ENCODE measurements around the gene RAPGEF3. TPM values are rescaled to one million over a fixed set of nuclear protein-coding genes. Genes with fewer than 3 reads are reported as not detected.

The RAPGEF3 gene
- total and polyA plus RNA-seq, 4 donors = 3.1 to 149 (median 89.0) TPM

GRCh38 chr12:47744778-47745436 is 13.8 kb downstream of the RAPGEF3 start:
- Histone ChIP-seq H3K4me3 (ENCODE audit: low read length in 2 of 2) (no peak overlapping the region), H3K36me3 (ENCODE audit: control insufficient read depth in 1 of 2, insufficient read depth in 2 of 2, low read length in 1 of 2) (no peaks in the 10 kb centered on the region), H3K27ac (ENCODE audit: low read depth in 1 of 2, low read length in 2 of 2) (no peak overlapping the region), H3K4me1 (ENCODE audit: control insufficient read depth in 1 of 2, insufficient read depth in 2 of 2, low read length in 2 of 2) (no peaks in the 10 kb centered on the region), H3K9me3 (ENCODE audit: control insufficient read depth, low read length) (no peaks in the 10 kb centered on the region), H3K27me3 (ENCODE audit: control insufficient read depth in 1 of 2, insufficient read depth in 2 of 2, low read length in 1 of 2) (no peaks in the 10 kb centered on the region)
- DNase-seq (no peak), ATAC-seq (ENCODE audit: low FRiP score) (no peak)
- WGBS, 2 donors = 82 to 88% methylated on average over 8 of the region's 8 CpGs
- intact Hi-C loops (cut with DNase I) = no loop called here

DNA sequence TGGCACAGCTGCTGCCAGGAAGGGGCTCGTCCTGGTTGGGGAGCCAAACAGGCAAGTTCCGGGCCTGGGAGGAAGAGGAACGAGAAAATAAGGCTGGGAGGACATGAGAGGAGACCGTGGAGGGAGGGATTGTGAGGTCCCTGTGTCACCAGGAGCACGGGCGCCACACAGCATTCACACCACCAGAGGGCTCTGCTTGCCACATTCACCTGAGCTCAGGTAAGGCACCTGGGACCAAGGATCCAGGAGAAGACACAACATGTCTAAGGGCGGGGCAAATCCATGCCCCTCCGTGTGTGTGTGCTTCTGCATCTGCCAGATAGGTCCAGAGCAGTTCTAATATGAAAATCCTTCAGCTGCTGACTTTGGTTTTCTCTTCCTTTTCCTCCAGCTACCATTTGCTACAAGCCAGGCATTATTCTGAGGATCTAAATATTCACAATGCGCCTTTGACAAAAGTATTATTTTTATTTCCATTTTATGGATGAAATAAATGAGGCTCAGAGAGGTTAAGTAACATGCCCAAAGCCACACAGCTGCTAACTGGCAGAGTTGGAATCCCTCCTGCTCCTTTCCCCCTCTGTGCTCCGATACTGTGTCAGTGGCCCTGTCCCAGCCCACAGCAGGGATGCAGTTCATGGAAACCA is 14.6 kb downstream of the RAPGEF3 start:
- Histone ChIP-seq H3K4me1 (ENCODE audit: control insufficient read depth in 1 of 2, insufficient read depth in 2 of 2, low read length in 2 of 2) (no peaks in the 10 kb centered on the region), H3K36me3 (ENCODE audit: control insufficient read depth in 1 of 2, insufficient read depth in 2 of 2, low read length in 1 of 2) (no peaks in the 10 kb centered on the region), H3K9me3 (ENCODE audit: control insufficient read depth, low read length) (no peaks in the 10 kb centered on the region), H3K4me3 (ENCODE audit: low read length in 2 of 2) (no peak overlapping the region), H3K27ac (ENCODE audit: low read depth in 1 of 2, low read length in 2 of 2) (no peak overlapping the region), H3K27me3 (ENCODE audit: control insufficient read depth in 1 of 2, insufficient read depth in 2 of 2, low read length in 1 of 2) (no peaks in the 10 kb centered on the region)
- WGBS, 2 donors = 76 to 81% methylated on average over 10 of the region's 10 CpGs
- no peak for ATAC-seq (ENCODE audit: low FRiP score)
- DNase-seq = no peak
- intact Hi-C loops (cut with DNase I) = no loop called here

DNA sequence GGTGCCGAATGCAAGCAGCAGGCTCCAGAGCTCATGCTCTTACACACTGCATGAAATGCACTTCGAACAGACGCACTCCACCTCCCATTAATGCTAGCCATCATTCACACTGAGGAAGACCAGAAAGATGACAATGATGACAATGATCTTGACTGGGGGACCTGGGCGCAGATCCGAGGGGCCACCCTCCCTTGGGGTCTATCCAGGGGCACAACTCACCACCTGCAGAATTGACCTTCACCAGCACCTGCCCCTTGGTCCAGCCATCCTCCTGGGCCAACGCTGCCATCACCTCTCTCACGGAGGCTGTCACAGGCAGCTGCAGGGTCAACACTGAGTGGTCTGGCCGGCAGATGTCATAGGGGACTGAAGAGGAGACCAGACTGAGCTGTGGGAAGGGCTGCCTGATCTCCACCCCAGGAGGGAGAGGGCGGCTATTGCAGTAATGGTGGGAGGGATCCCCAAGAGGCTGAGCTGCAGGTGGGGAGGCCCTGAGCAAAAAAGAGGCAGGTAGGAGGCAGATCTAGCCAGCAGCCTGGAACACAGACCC is 15.3 kb downstream of the RAPGEF3 start:
- H3K4me1 ChIP-seq (ENCODE audit: control insufficient read depth in 1 of 2, insufficient read depth in 2 of 2, low read length in 2 of 2) = no peaks in the 10 kb centered on the region
- intact Hi-C loops (cut with DNase I) = loop anchor here (2.0 kb wide), 1 partner anchor 23 kb away; no protein-coding TSS in a partner anchor
- no peaks in the 10 kb centered on the region for H3K27me3 ChIP-seq (ENCODE audit: control insufficient read depth in 1 of 2, insufficient read depth in 2 of 2, low read length in 1 of 2)
- no peak overlapping the region for H3K4me3 ChIP-seq (ENCODE audit: low read length in 2 of 2)
- WGBS, 2 donors = 90 to 91% methylated on average over 9 of the region's 9 CpGs
- DNase-seq = no peak
- no peak for ATAC-seq (ENCODE audit: low FRiP score)
- H3K9me3 ChIP-seq (ENCODE audit: control insufficient read depth, low read length) = no peaks in the 10 kb centered on the region
- no peak overlapping the region for H3K27ac ChIP-seq (ENCODE audit: low read depth in 1 of 2, low read length in 2 of 2)
- no peaks in the 10 kb centered on the region for H3K36me3 ChIP-seq (ENCODE audit: control insufficient read depth in 1 of 2, insufficient read depth in 2 of 2, low read length in 1 of 2)

- Histone ChIP-seq H3K27me3 (ENCODE audit: control insufficient read depth in 1 of 2, insufficient read depth in 2 of 2, low read length in 1 of 2) (no peaks in the 10 kb centered on the region), H3K27ac (ENCODE audit: low read depth in 1 of 2, low read length in 2 of 2) (no peak overlapping the region), H3K4me1 (ENCODE audit: control insufficient read depth in 1 of 2, insufficient read depth in 2 of 2, low read length in 2 of 2) (no peaks in the 10 kb centered on the region), H3K4me3 (ENCODE audit: low read length in 2 of 2) (no peak overlapping the region), H3K9me3 (ENCODE audit: control insufficient read depth, low read length) (no peaks in the 10 kb centered on the region), H3K36me3 (ENCODE audit: control insufficient read depth in 1 of 2, insufficient read depth in 2 of 2, low read length in 1 of 2) (no peaks in the 10 kb centered on the region)
- peak in 1 of 2 donors; percentile 90 for DNase-seq
- 83 to 84% methylated on average over 7 of the region's 7 CpGs for WGBS, 2 donors
- no peak for ATAC-seq (ENCODE audit: low FRiP score)
- intact Hi-C loops (cut with DNase I) = loop anchor here (2.0 kb wide), 1 partner anchor 24 kb away; no protein-coding TSS in a partner anchor
Observed at GRCh38 chr12:47742253-47742825, 16.3 kb downstream of the RAPGEF3 start.

DNA sequence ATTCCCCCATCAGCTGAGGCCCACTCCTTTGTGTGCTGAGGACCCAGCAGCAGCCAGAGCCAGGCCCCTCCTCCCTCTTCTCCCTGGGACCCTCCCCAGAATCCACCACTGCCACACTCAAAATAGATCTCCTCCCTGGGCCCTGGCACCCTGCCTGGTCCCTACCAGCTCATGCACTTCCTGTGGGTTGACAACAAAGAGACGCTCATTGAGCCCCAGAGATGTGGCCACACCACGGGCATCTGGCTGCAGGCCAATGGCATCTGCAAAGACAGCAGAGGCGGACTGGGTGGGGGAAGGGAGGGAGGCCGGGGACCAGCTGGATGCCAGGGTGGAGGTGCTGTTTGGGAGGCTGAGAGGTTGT is 17.4 kb downstream of the RAPGEF3 start:
- intact Hi-C loops (cut with DNase I) = no loop called here
- Histone ChIP-seq H3K4me1 (ENCODE audit: control insufficient read depth in 1 of 2, insufficient read depth in 2 of 2, low read length in 2 of 2) (peaks cover 0 to 1% of the 10 kb centered on the region in 2 donors), H3K9me3 (ENCODE audit: control insufficient read depth, low read length) (no peaks in the 10 kb centered on the region), H3K27me3 (ENCODE audit: control insufficient read depth in 1 of 2, insufficient read depth in 2 of 2, low read length in 1 of 2) (no peaks in the 10 kb centered on the region), H3K4me3 (ENCODE audit: low read length in 2 of 2) (no peak overlapping the region), H3K27ac (ENCODE audit: low read depth in 1 of 2, low read length in 2 of 2) (no peak overlapping the region), H3K36me3 (ENCODE audit: control insufficient read depth in 1 of 2, insufficient read depth in 2 of 2, low read length in 1 of 2) (no peaks in the 10 kb centered on the region)
- ATAC-seq (ENCODE audit: low FRiP score) (no peak), DNase-seq (peak; percentile 88 to 93)
- WGBS, 2 donors = 2 to 9% methylated on average over 4 of the region's 4 CpGs

- 85 to 90% methylated on average over 21 of the region's 21 CpGs for WGBS, 2 donors
- H3K4me3 ChIP-seq (ENCODE audit: low read length in 2 of 2) = no peak overlapping the region
- intact Hi-C loops (cut with DNase I) = no loop called here
Observed at GRCh38 chr12:47740606-47741339, 17.9 kb downstream of the RAPGEF3 start.

DNA sequence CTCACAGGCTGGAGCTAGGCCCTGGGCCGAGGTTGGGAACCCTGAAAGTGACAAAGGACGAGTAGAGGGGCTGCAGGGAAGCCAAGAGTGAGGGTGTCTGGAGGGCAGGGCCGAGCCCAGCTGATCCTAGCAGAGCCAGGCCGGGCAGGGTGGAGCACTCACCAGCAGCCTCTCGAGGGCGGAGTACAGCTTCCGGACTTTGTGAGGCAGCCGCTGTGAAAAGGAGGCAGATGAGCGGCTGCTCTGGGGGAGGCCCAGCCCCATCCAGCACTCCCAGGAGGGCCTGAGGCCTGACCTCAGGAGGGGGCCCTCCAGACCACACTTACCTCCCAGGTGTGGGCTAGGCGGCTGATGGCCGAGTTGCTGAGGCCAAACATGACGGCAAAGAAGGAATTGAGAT is 18.7 kb downstream of the RAPGEF3 start:
- intact Hi-C loops (cut with DNase I) = no loop called here
- Histone ChIP-seq H3K27ac (ENCODE audit: low read depth in 1 of 2, low read length in 2 of 2) (no peak overlapping the region), H3K9me3 (ENCODE audit: control insufficient read depth, low read length) (no peaks in the 10 kb centered on the region), H3K27me3 (ENCODE audit: control insufficient read depth in 1 of 2, insufficient read depth in 2 of 2, low read length in 1 of 2) (no peaks in the 10 kb centered on the region), H3K4me3 (ENCODE audit: low read length in 2 of 2) (no peak overlapping the region), H3K36me3 (ENCODE audit: control insufficient read depth in 1 of 2, insufficient read depth in 2 of 2, low read length in 1 of 2) (no peaks in the 10 kb centered on the region), H3K4me1 (ENCODE audit: control insufficient read depth in 1 of 2, insufficient read depth in 2 of 2, low read length in 2 of 2) (peaks cover 0 to 1% of the 10 kb centered on the region in 2 donors)
- WGBS, 2 donors = 91 to 95% methylated on average over 12 of the region's 12 CpGs
- DNase-seq (no peak), ATAC-seq (ENCODE audit: low FRiP score) (no peak)

More at GRCh38 chr12:47740606-47741339, 17.9 kb downstream of the RAPGEF3 start:
- Histone ChIP-seq H3K4me1 (ENCODE audit: control insufficient read depth in 1 of 2, insufficient read depth in 2 of 2, low read length in 2 of 2) (peaks cover 0 to 1% of the 10 kb centered on the region in 2 donors), H3K27ac (ENCODE audit: low read depth in 1 of 2, low read length in 2 of 2) (no peak overlapping the region), H3K9me3 (ENCODE audit: control insufficient read depth, low read length) (no peaks in the 10 kb centered on the region), H3K27me3 (ENCODE audit: control insufficient read depth in 1 of 2, insufficient read depth in 2 of 2, low read length in 1 of 2) (no peaks in the 10 kb centered on the region), H3K36me3 (ENCODE audit: control insufficient read depth in 1 of 2, insufficient read depth in 2 of 2, low read length in 1 of 2) (no peaks in the 10 kb centered on the region)
- no peak for ATAC-seq (ENCODE audit: low FRiP score)
- DNase-seq = no peak

- Histone ChIP-seq H3K4me3 (ENCODE audit: low read length in 2 of 2) (no peak overlapping the region), H3K4me1 (ENCODE audit: control insufficient read depth in 1 of 2, insufficient read depth in 2 of 2, low read length in 2 of 2) (peaks cover 0 to 1% of the 10 kb centered on the region in 2 donors), H3K9me3 (ENCODE audit: control insufficient read depth, low read length) (no peaks in the 10 kb centered on the region), H3K27me3 (ENCODE audit: control insufficient read depth in 1 of 2, insufficient read depth in 2 of 2, low read length in 1 of 2) (no peaks in the 10 kb centered on the region), H3K27ac (ENCODE audit: low read depth in 1 of 2, low read length in 2 of 2) (no peak overlapping the region), H3K36me3 (ENCODE audit: control insufficient read depth in 1 of 2, insufficient read depth in 2 of 2, low read length in 1 of 2) (no peaks in the 10 kb centered on the region)
- DNase-seq = no peak
- no peak for ATAC-seq (ENCODE audit: low FRiP score)
- WGBS, 2 donors = 89 to 92% methylated on average over 3 of the region's 3 CpGs
- intact Hi-C loops (cut with DNase I) = no loop called here
Observed at GRCh38 chr12:47739297-47739696, 19.4 kb downstream of the RAPGEF3 start.
